SK-N-SH treated with all-trans-retinoic acid at 6 μM for 48 hours (cell line): ENCODE measurements around the gene NARS2.

ENCODE experiments used
- ARNTL ChIP-seq: fragments of 450-650 bp; formaldehyde crosslinking; IDR thresholded peaks from 2 replicates; pipeline ENCODE4 v1.5.0; 2020; ENCODE audit warnings: low read depth, mild to moderate bottlenecking, moderate library complexity, borderline replicate concordance
- BACH2 ChIP-seq: fragments of 250-450 bp; sonication (Bioruptor Pico); IDR thresholded peaks from 2 replicates; pipeline ENCODE4 v1.9.0; 2021; ENCODE audit warnings: mild to moderate bottlenecking, borderline replicate concordance
- GLIS3 ChIP-seq: fragments of 250-450 bp; sonication (Bioruptor Pico); IDR thresholded peaks from 2 replicates; pipeline ENCODE4 v1.5.0; 2020; ENCODE audit warnings: mild to moderate bottlenecking, moderate library complexity
- PATZ1 ChIP-seq: fragments of 250-450 bp; sonication (Bioruptor Pico); IDR thresholded peaks from 2 replicates; pipeline ENCODE4 v1.8.0; 2020; ENCODE audit warnings: mild to moderate bottlenecking, moderate library complexity, borderline replicate concordance
- RARB ChIP-seq: fragments of 250-450 bp; sonication (Bioruptor Pico); IDR thresholded peaks from 2 replicates; pipeline ENCODE4 v1.8.0; 2021; ENCODE audit warnings: mild to moderate bottlenecking, moderate library complexity
- SNAI2 ChIP-seq: fragments of 250-450 bp; sonication (Bioruptor Pico); IDR thresholded peaks from 2 replicates; pipeline ENCODE4 v1.5.0; 2020; ENCODE audit warnings: mild to moderate bottlenecking, moderate library complexity
- ZFP3 ChIP-seq: fragments of 250-450 bp; sonication (Bioruptor Pico); IDR thresholded peaks from 2 replicates; pipeline ENCODE4 v1.5.0; 2020; ENCODE audit warnings: mild to moderate bottlenecking, moderate library complexity
- ZNF70 ChIP-seq: fragments of 450-650 bp; formaldehyde crosslinking; IDR thresholded peaks from 2 replicates; pipeline ENCODE4 v1.5.0; 2020; ENCODE audit warnings: mild to moderate bottlenecking, moderate library complexity
- TF ChIP-seq, protein P1 (sequence below): fragments of 250-450 bp; sonication (Bioruptor Pico); IDR thresholded peaks from 2 replicates; pipeline ENCODE4 v1.5.1; 2020; ENCODE audit warnings: low read depth, mild to moderate bottlenecking, moderate library complexity

GRCh38 chr11:78418584-78419211 is 156.0 kb downstream of the NARS2 start:
- no peak for TF ChIP-seq PATZ1 (CRISPR knock-in tag)
- TF ChIP-seq, protein P1, sequence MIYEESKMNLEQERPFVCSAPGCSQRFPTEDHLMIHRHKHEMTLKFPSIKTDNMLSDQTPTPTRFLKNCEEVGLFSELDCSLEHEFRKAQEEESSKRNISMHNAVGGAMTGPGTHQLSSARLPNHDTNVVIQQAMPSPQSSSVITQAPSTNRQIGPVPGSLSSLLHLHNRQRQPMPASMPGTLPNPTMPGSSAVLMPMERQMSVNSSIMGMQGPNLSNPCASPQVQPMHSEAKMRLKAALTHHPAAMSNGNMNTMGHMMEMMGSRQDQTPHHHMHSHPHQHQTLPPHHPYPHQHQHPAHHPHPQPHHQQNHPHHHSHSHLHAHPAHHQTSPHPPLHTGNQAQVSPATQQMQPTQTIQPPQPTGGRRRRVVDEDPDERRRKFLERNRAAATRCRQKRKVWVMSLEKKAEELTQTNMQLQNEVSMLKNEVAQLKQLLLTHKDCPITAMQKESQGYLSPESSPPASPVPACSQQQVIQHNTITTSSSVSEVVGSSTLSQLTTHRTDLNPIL (CRISPR knock-in tag), result no peak
- TF ChIP-seq GLIS3 (CRISPR knock-in tag), result no peak
- no peak for TF ChIP-seq RARB
- TF ChIP-seq ZFP3 (CRISPR knock-in tag), result no peak
- no peak for TF ChIP-seq BACH2 (CRISPR knock-in tag)
- no peak for TF ChIP-seq ARNTL (CRISPR knock-in tag)
- 0 out of 2 replicates have a peak, but pooled peaks have one; percentile 5 for TF ChIP-seq ZNF70 (CRISPR knock-in tag)
- TF ChIP-seq SNAI2 (CRISPR knock-in tag), result no peak
